Measurements from ENCODE around the gene DDX1. TPM values are rescaled to one million over a fixed set of nuclear protein-coding genes. Genes with fewer than 3 reads are reported as not detected.

DDX1 gene
- total and polyA plus RNA-seq, 9 of the 15 experiments (the other 6 are each of a cell fraction or from before 2014, with no cell fraction given): 116 to 277 (median 232) TPM

GRCh38 chr2:15667809-15668556 is 76.3 kb downstream of the DDX1 start:
- intact Hi-C loops (cut with micrococcal nuclease): no loop called here
- POLR2A ChIA-PET: interaction anchor here (1.3 kb wide), 2 partner anchors 9 to 25 kb away, joined by 4 read pairs; no protein-coding TSS in a partner anchor
- no peak for TF ChIP-seq NCOA2 (IDR thresholded peaks at IDR 0.05; ENCODE audit: partially characterized antibody in 2 of 2)
- no peak for TF ChIP-seq ESRRB (CRISPR knock-in tag; IDR thresholded peaks at IDR 0.05; ENCODE audit: borderline replicate concordance)
- TF ChIP-seq PCBP1 (IDR thresholded peaks at IDR 0.05; ENCODE audit: low read depth, low read length, poor library complexity, severe bottlenecking): no peak
- no peak for TF ChIP-seq RNF219 (CRISPR knock-in tag; IDR thresholded peaks at IDR 0.05)
- TF ChIP-seq E2F1 (CRISPR knock-in tag; IDR thresholded peaks at IDR 0.05): no peak
- TF ChIP-seq ZNF586 (CRISPR knock-in tag; conservative IDR thresholded peaks at IDR 0.05): no peak
- no peak for TF ChIP-seq SFPQ (IDR thresholded peaks at IDR 0.05; ENCODE audit: low read depth, low read length)
- no peak for TF ChIP-seq HES1 (IDR thresholded peaks at IDR 0.05; ENCODE audit: low read depth)
- TF ChIP-seq DEAF1 (CRISPR knock-in tag; IDR thresholded peaks at IDR 0.05): no peak
- no peak for TF ChIP-seq NR0B1 (IDR thresholded peaks at IDR 0.05; ENCODE audit: partially characterized antibody)

More at GRCh38 chr2:15667809-15668556, 76.3 kb downstream of the DDX1 start:
- H3K27ac ChIP-seq (ENCODE audit: extremely low read depth, low read depth, low read length): no peak overlapping the region
- H3K4me2 ChIP-seq (ENCODE audit: insufficient read depth, low read length): no peak overlapping the region
- no peak overlapping the region for H3K4me3 ChIP-seq
- ATAC-seq (no peak), DNase-seq (ENCODE audit: extremely low read depth in 1 of 4, low spot score in 3 of 4) (no peak), FAIRE-seq (no peak)
- H3K4me1 ChIP-seq (replicated peaks in 1 of 2; ENCODE audit: control insufficient read depth in 2 of 2, insufficient read depth in 2 of 2, low read length in 2 of 2): peaks cover 0 to 3% of the 10 kb centered on the region in 2 experiments; a peak in 1 of 5 replicates
- CTCF ChIA-PET (ENCODE audit: low intra/inter-chr PET ratio): no interaction called here
- WGBS (ENCODE audit: insufficient coverage, low coverage, missing lambda C conversion rate): 1% methylated on average over 4 of the region's 4 CpGs
- no peak overlapping the region for H2AFZ ChIP-seq (ENCODE audit: low read depth, low read length)
- no TSS peak for BruUV-seq (replicated peaks)
- H3K27me3 ChIP-seq (ENCODE audit: control insufficient read depth in 2 of 2, insufficient read depth in 2 of 2, low read length in 2 of 2): peaks cover 28 to 68% of the 10 kb centered on the region in 2 experiments; a peak in 4 of 5 replicates
- H3K9me1 ChIP-seq (ENCODE audit: control insufficient read depth, insufficient read depth, low read length): no peaks in the 10 kb centered on the region
- no peak overlapping the region for H3K9ac ChIP-seq (ENCODE audit: insufficient read depth in 1 of 2, low read depth in 2 of 2, low read length in 2 of 2)
- H3K79me2 ChIP-seq (ENCODE audit: control insufficient read depth, insufficient read depth, low read length): no peaks in the 10 kb centered on the region
- in situ Hi-C loops (cut with MboI): no loop called here
- H3K9me3 ChIP-seq (replicated peaks; ENCODE audit: control insufficient read depth, insufficient read depth, low read depth, low read length): no peaks in the 10 kb centered on the region
- H4K20me1 ChIP-seq (replicated peaks; ENCODE audit: control insufficient read depth, insufficient read depth, low read length): no peaks in the 10 kb centered on the region
- H3K36me3 ChIP-seq (ENCODE audit: control insufficient read depth, insufficient read depth, low read length): no peaks in the 10 kb centered on the region

All from K562 (cell line).